ENCODE results near the gene TP73. TPM values are rescaled to one million over a fixed set of nuclear protein-coding genes. Genes with fewer than 3 reads are reported as not detected.

The TP73 gene
- total RNA-seq, 2 donors from 2014 or later, result 0.26 to 13.5 TPM

DNA sequence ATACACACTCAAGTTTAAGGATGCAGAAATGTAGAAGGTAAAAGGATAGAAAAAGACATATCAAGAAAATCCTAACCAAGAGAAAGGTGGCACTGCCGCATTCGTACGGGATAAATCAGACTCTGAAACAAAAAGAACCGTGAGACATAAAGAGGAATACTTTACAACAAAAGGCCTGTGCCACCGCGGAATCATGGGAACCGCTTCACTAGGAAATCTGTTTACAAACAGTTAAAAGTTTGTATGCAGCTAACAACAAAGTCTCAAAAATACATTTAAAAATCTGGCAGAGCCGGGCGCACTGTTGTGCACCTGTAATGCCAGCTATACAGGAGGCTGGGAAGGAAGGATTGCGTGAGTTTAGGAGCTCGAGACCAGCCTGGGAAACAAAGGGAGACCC lies 10.5 kb upstream of the TP73 start:
- ATAC-seq, result no peak

GRCh38 chr1:3642919-3643675 lies 9.2 kb upstream of the TP73 start:
- intact Hi-C loops (cut with DNase I), result no loop called here
- ATAC-seq, result no peak
- Histone ChIP-seq H3K36me3 (replicated peaks in 1 of 2; ENCODE audit: insufficient read depth in 1 of 2, low read depth in 2 of 2) (peaks cover 0 to 10% of the 10 kb centered on the region in 2 donors), H3K27ac (no peak overlapping the region), H3K4me1 (peaks cover 9% of the 10 kb centered on the region), H3K27me3 (no peaks in the 10 kb centered on the region), H3K9me3 (no peaks in the 10 kb centered on the region), H3K4me3 (no peak overlapping the region)
- WGBS, 2 donors, result 92 to 94% methylated on average over 33 to 41 of the region's 43 CpGs
- no peak for DNase-seq
- TF ChIP-seq POLR2A (IDR thresholded peaks at IDR 0.05), result no peak
- no peak for TF ChIP-seq CTCF (IDR thresholded peaks at IDR 0.05)

More for the DNA sequence above, 10.5 kb upstream of the TP73 start:
- no peak overlapping the region for H3K4me3 ChIP-seq
- intact Hi-C loops (cut with DNase I), result no loop called here
- H3K4me1 ChIP-seq, result no peaks in the 10 kb centered on the region
- no peaks in the 10 kb centered on the region for H3K9me3 ChIP-seq
- peaks cover 0 to 22% of the 10 kb centered on the region in 2 donors for H3K36me3 ChIP-seq (replicated peaks in 1 of 2; ENCODE audit: insufficient read depth in 1 of 2, low read depth in 2 of 2)
- no peak for TF ChIP-seq CTCF (IDR thresholded peaks at IDR 0.05)
- no peaks in the 10 kb centered on the region for H3K27me3 ChIP-seq
- DNase-seq, result no peak
- 91 to 92% methylated on average over 11 of the region's 11 CpGs for WGBS, 2 donors
- H3K27ac ChIP-seq, result no peak overlapping the region

DNA sequence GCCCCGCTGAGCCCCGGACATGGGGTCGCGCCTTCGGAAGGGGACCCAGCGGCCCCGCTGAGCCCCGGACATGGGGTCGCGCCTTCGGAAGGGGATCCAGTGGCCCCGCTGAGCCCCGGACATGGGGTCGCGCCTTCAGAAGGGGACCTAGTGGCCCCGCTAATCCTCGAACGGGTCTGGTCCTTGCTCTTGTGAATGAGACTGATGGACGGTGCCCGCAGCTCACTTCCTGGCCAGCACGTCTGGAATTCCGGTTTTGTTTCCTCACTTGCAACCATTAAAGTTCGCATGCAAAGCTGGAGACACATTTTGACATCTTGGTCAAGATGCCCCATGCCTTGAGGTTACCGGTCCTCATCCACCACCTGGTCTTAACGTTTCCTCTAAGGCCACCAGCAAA lies 8.0 kb upstream of the TP73 start:
- peaks cover 0 to 6% of the 10 kb centered on the region in 2 donors for H3K36me3 ChIP-seq (replicated peaks in 1 of 2; ENCODE audit: insufficient read depth in 1 of 2, low read depth in 2 of 2)
- intact Hi-C loops (cut with DNase I), result no loop called here
- DNase-seq, result no peak
- no peak overlapping the region for H3K4me3 ChIP-seq
- WGBS, 2 donors, result 93 to 95% methylated on average over 7 to 13 of the region's 25 CpGs
- TF ChIP-seq CTCF (IDR thresholded peaks at IDR 0.05), result no peak
- no peak for TF ChIP-seq POLR2A (IDR thresholded peaks at IDR 0.05)
- H3K27ac ChIP-seq, result no peak overlapping the region
- peaks cover 21% of the 10 kb centered on the region for H3K4me1 ChIP-seq
- H3K27me3 ChIP-seq, result no peaks in the 10 kb centered on the region
- no peaks in the 10 kb centered on the region for H3K9me3 ChIP-seq
- no peak for ATAC-seq

GRCh38 chr1:3645247-3645646 lies 7.1 kb upstream of the TP73 start:
- TF ChIP-seq CTCF (IDR thresholded peaks at IDR 0.05) (no peak), POLR2A (IDR thresholded peaks at IDR 0.05) (no peak)
- H3K36me3 ChIP-seq (replicated peaks in 1 of 2; ENCODE audit: insufficient read depth in 1 of 2, low read depth in 2 of 2), result peaks cover 0 to 3% of the 10 kb centered on the region in 2 donors
- ATAC-seq, result no peak

More at GRCh38 chr1:3645247-3645646, 7.1 kb upstream of the TP73 start:
- no peaks in the 10 kb centered on the region for H3K9me3 ChIP-seq
- H3K27me3 ChIP-seq, result no peaks in the 10 kb centered on the region
- intact Hi-C loops (cut with DNase I), result no loop called here
- no peak overlapping the region for H3K27ac ChIP-seq
- DNase-seq, result no peak
- no peak overlapping the region for H3K4me3 ChIP-seq
- H3K4me1 ChIP-seq, result peaks cover 23% of the 10 kb centered on the region
- WGBS, 2 donors, result 92 to 96% methylated on average over 22 to 38 of the region's 43 CpGs
